ENCODE measurements around the gene GFRA4.

The GFRA4 gene

DNA sequence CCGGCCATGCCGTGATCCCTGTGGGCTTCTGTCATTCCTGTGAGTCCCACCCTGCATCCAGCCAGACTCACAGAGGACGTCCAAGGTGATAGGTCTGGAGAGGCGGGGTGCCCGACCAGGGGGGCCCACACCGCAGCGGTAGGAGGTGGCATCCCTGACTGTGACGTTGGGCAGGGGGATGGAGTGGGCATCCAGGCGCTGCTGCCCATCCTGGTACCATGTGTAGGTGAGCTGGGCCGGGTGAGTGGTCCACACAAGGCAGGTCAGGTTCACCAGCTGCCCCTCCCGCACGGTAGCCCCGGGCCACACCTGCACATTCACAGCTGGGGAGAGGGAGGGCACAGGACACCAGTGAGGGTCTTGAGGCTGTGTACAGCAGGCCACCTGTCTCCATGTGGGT lies 30.2 kb upstream of the GFRA4 start:
- DNase-seq (ENCODE audit: low read depth) = no peak

DNA sequence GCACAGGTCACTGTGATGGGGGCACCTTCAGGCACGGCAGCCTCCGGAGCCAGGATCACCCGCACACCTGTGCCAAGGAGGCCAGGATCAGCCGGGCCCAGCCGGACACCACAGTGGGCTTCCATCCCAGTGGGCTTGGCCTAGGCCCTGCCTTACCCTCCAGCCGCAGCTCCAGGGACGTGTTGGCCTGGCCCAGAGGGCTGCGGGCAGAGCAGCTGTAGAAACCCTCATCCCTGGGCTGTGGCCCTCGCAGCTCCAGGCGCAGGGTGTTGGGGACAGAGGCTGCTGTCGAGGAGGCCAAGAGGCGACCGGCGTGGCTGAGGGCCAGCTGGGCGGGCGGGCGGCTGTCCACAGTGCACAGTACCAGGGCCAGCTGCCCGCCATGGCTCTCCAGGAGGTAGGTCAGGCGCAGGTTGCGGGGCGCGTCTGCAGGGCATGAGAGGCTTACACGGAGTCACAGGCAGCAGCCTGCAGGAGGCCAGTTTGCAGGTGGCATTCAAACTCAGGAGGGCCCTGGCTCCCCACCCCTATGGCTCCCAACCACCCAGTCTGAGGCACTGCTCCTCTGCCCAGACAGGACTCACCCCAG lies 29.6 kb upstream of the GFRA4 start:
- DNase-seq (ENCODE audit: low read depth) = no peak

DNA sequence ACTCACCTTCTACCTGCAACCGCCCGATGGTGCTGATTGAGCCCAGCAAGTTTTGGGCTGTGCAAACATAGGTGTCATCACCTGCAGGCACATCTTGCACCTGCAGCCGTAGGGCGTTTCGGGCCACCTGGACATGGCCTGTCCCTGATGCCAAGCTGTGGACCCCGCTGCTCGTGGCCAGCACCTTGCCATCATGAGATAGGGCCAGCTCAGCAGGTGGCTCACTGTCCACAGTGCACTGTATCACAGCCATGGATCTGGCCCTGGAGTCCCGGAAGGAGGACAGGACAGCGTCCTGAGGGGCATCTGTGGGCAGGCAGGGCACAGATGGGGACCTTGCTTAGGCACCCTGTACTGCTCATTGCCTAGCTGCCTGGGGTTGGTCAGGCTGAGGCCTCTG lies 28.7 kb upstream of the GFRA4 start:
- no peak for DNase-seq (ENCODE audit: low read depth)

DNA sequence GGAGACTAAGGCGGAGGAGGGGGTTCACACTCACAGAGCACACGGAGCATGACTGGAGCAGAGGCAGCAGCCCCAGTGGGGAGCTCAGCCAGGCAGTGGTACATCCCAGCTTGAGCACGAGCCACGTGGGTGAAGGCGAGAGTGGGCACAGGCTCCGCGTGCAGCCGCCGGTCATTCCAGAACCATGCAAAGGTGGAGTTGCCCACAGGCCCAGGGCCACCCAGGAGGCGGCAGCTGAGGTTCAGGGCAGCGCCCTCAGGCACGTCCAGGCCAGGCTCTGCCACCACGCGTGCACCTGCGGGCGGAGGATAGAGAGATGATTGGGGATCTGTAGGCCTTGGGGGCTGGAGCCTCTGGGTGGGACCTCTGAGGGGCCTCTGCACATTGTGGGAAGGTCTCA lies 28.1 kb upstream of the GFRA4 start:
- DNase-seq (ENCODE audit: low read depth) = no peak

DNA sequence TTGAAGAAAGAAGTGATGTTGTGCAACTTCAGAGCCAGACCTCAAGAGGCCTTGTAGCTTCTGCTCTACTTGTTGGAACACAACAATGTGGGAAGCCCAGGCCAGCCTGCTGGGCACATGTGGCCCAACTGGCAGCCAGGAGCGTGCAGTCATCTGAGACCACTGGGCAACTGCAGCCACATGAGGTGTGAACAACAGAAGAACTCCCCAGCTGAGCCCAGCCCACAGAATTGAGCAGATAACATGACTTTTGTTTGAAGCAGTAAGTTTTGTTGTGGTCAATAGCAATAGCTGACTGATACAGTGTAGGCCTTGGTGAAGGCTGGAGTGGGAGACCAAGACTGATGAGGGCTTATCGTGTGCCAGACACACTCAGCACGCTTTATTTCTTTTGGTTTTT lies 27.2 kb upstream of the GFRA4 start:
- no peak for DNase-seq (ENCODE audit: low read depth)

- no peak for DNase-seq (ENCODE audit: low read depth)
These were observed 26.8 kb upstream of the GFRA4 start for GRCh38 chr20:3689978-3690377.

DNA sequence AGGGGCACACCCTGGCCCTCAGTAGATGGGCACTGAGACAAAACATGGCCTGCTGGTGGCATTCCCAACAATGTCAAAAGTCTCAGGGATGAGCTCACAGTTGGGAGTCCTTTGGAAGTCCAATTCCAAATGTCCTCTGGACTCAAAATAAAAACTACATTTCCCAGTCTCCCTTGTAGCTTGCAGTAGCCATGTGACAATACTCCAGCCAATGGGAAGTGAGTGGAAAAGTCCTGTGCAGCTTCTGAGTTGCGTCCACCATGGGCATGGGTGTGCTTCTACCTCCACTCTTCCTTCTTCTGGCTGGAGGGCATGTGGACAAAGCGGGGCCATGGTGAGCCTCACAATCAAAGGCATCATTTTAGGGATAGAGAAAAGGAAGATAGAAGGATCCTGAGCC lies 24.5 kb upstream of the GFRA4 start:
- DNase-seq (ENCODE audit: low read depth) = no peak

DNA sequence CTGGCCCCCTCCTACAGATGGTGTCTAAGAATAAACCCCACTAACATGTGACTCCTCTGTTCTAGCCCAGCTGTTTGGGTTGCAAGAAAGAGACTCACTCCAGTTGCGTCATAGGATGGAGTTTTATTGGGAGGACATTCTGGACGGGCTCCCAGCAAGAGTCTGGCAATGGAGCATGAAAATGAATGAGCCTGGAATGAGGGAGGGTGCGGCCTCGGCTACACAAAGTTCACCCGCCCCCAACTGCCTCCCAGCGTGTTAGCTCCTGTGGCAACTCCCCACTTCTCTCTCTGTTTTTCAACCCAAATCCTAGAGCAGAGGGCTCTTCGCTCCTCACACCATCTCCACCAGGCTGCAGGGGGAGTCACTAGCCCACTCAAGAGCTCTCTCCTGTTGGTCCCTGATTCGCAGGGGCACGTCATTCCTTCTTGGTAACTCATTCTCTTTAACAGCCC lies 23.7 kb upstream of the GFRA4 start:
- no peak for DNase-seq (ENCODE audit: low read depth)

DNA sequence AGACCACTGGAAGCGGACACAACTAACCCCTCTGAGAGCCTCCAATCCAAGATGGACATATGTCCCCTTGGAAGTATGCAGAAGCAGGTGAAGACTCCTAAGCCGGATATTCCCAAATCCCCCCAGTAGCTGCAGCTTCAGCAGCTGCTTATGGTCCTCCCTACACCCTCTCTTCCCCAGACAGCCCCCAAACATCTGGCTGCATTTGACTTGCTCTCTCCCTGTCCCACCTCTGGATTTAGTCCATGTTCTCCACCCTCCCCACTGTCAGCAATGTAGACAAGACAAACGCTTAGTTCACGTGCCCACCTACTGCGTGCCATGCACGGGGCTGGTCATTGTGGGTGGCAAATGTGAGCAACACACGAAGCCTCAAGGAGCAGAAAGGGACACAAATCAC lies 23.2 kb upstream of the GFRA4 start:
- DNase-seq (ENCODE audit: low read depth) = no peak

GRCh38 chr20:3685341-3685740 lies 22.1 kb upstream of the GFRA4 start:
- no peak for DNase-seq (ENCODE audit: low read depth)

DNA sequence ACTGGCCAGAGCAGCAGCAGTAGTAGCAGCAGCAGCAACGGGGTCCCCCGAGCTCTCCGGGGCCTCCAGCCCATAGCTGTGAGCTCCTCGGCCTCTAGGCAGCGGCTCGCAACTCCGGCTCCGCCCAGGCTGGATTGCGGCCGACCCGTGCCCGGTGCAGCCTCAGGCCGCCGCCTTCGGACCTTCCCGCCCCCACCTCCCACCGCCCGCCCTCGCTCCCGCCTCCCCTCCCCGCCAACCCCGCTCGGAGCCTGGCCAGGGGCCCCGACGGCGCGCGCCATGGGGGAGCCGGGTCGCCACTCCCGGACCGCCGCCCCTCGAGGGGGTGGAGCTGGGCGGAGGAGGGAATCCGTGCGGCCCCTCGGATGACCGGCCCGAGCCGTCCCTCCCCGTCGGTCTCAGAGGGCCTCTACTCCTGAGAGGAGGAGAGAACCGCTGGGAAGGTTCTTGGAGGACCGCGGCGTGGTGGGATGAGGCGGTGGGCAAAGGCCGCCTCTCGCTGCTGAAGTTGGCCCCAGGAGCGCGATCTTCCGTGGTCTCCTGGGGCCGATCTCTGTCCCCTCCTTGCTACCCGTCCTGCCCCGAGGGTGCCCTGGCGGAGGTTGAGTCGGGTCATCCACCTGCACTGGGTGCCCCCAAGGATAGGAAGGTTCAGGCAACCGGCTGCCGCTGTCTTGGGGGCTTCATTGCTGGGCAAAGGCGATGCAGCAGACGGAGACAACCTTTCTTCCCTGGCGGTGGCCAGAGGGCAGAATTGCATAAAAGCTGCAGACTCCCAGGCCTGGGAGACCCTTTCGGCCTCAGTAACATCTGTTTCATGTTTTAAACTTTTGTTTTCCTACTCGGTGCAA lies 19.0 kb upstream of the GFRA4 start, which contains the start of gene ADAM33:
Gene ADAM33, minus strand, starts transcription at position 80 of the 851 bp plus-strand sequence. Its CDS starts 6 bp downstream, at position 74.
- no peak for DNase-seq (ENCODE audit: low read depth)

GRCh38 chr20:3681352-3681930 lies 18.2 kb upstream of the GFRA4 start:
- no peak for DNase-seq (ENCODE audit: low read depth)

DNA sequence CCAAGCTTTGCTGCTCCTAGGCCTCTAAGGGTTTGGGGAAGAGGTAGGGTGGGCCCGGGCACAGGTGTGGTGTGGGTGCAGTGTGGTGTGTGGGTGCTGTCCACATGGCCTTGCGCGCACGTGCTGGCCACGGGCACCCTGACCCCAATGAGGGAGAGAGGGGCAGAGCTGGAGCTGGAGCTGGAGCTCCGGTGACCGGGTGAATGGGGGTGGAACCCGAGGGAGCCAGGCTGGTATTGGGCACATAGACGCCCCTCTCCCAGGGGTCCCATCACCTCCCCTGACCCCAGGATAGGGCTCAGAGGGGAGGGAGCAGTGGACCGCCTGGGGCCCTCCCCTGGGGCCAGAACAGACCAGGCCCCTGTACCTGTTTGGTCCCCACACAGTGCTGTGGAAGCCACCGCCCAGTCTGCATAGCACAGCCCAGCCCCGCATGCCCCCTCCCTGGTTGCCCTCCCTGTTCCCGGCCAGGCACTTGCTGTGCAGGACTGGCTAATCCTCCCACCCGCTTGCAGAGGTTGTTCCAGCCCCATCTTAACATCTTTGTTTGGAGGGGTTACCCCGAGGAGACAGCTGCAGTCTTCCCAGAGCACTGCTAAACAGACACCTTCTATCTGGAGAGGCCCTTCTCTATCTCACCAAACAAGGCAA lies 17.6 kb upstream of the GFRA4 start:
- DNase-seq (ENCODE audit: low read depth) = no peak

- no peak for DNase-seq (ENCODE audit: low read depth)
These were observed 16.8 kb upstream of the GFRA4 start for GRCh38 chr20:3679749-3680700.

DNA sequence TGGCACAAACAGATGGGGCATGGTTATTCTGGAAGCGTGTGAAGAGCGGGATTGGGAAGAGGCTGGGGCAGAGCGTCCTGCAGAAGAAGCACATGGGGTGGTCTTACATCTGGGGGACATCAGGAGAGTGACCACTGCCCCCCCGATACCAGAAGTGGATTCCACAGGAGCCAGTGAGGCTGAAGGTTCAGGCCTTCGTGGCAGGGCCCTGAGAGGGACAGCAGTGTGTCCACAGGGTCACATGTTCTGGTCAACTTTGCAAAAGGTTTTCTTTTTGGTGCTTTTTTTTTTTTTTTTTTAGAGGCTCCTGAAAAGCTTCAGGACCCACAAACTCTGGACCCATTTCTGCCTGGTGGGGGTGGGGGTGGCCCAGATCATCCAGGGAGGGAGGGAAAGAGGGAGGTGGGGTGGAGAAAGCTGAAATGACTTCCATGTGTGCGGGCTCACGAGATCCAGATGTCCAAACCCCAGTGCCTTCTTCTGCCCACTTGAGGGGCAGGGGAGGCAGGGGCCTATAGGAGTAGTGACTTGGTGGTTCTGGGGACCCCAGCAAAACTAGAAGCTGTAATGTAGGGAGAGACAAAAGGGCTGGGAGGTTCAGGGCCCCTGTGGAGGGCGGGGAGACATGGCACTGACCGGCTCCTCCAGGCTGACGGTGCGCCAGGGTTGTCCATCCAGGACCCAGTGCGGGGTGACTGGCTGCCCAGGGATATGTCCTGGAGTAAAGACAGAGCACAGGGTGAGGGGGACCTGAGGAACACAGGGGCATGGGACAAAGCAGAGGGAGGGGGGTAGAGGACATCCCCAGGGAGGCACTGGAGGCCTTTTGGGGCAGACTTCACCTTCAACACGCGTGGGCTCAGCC lies 15.9 kb upstream of the GFRA4 start:
- no peak for DNase-seq (ENCODE audit: low read depth)

DNA sequence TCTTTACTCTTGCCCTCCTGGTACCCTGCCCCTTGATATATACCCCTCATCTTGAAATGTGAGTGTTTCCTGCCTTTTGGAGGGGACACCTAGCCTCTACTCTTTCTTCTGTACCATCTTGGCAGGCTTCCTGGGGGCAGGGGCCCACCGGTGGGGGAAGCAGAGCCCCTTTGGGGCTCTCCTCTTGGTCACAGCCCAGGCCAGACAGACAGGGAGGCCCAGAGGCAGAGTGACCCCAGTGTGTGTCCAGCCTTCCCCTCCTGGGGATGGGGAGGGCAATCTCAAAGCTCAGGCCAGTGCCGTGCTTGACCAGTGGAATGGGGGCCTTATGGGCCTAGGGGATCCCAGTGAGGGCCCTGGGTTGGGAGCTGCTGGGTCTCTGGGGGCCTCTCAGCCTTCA lies 15.0 kb upstream of the GFRA4 start:
- no peak for DNase-seq (ENCODE audit: low read depth)

DNA sequence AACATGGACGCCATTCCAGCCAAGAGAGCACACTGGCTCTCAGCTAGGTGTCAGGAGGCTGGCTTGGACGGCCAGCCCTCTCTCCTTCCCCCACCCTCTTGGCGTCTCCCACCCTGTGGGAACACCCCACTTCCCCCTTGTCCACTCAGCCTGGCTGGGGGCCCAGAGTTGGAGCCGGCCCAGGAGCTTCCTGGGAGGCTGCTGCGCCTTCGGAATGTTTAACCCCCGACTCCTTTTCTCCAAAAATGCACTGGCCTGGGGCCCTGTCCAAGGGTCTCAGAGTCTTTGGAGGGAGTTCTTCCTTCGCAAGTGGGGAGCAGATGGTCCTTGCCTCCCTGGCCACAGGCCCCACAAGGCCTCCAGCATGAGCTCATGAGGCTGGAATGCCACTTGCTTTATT lies 14.5 kb upstream of the GFRA4 start:
- DNase-seq (ENCODE audit: low read depth) = no peak

DNA sequence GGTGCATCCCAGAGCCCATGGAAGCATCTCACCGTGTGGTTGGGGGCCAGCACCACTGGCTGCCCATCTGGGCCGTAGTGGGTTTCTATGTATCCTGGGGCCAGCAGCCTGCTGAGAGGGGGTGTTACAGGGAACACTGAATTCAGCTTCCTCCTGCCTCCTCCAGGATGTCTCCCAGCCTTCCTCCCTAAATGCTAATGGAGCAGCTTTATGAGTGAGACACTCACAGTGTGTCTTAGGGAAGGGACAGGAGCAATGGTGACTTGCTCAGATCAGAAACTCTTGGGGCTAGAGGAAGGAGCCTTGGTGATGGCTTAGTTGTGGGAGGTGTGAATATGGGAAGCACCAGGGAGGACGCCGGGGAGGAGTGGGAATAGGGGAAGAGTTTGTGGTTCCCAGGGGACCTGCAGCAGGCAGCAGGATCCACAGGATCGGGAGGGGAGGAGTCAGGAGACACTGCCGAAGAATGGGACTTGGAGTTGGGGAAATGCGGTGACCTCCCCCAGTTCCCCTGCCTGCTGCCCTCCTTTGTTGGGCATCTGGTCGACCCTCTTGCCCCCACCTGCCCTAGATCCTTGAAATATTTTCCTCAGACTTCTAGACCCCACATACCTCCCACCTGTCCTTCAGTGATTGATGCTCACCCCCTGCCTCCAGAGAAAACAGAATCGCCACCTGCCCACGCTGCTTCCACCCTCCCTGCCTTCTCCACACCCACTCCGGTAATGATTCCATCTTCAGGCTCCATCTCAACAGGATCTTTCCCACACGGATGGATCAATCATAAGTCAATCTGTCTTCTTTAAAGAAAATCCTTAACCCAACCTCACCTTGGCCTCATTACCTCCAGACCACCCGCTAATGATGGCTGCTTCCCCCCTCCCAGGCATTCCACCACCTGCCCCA lies 12.0 kb upstream of the GFRA4 start:
- DNase-seq (ENCODE audit: low read depth) = no peak

DNA sequence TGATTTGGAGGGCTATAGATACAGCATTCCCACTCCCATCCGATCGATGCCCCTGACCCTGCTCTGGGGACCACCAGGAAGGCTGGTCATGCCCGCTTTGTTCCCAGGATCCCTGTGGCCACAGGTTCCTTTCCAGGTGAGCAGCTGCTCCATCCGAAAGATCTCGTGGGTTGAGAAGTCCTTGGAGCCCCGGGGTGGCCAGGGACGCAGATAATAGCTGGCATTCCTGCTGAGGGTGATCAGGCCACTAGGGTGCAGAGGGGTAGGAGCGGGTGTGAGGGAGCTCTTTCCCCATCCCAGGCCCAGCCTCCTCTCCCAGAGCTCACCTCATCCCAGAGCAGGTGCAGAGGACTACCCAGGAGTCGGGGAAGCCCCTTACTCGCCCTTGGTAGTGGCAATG lies 11.2 kb upstream of the GFRA4 start:
- DNase-seq (ENCODE audit: low read depth) = no peak

Data from stimulated activated CD8-positive, alpha-beta memory T cell treated with anti-CD3 and anti-CD28 coated beads, Interleukin-15, amount 100 ng/mL, for 24 hours (primary cell).